ENCODE results near the gene TUSC2. TPM values are rescaled to one million over a fixed set of nuclear protein-coding genes. Genes with fewer than 3 reads are reported as not detected.

TUSC2 gene
- total RNA-seq, 2 donors from 2014 or later, result 17.7 to 18.0 TPM

- ATAC-seq, result peak; percentile 22
- peaks cover 31% of the 10 kb centered on the region for H3K4me1 Mint-ChIP-seq
Measured at GRCh38 chr3:50359760-50360110, 31.7 kb upstream of the TUSC2 start.

GRCh38 chr3:50358911-50359759 lies 31.1 kb upstream of the TUSC2 start, which contains the start of gene TMEM115:
Gene TMEM115 (minus strand): TSS chr3:50359521. CDS start chr3:50359063, 458 bp downstream.
- no peaks in the 10 kb centered on the region for H3K9me3 ChIP-seq (ENCODE audit: control insufficient read depth, low read length, poor library complexity, severe bottlenecking)
- peak; percentile 100 for ATAC-seq
- peak; percentile 86 to 89 (median 87) for DNase-seq
- Mint-ChIP-seq H3K36me3 (ENCODE audit: low read depth) (no peaks in the 10 kb centered on the region), H3K4me1 (peaks cover 32% of the 10 kb centered on the region), H3K27ac (peak within 1 kb of the TSS; percentile 97), H3K27me3 (no peaks in the 10 kb centered on the region), H3K4me3 (peak within 1 kb of the TSS; percentile 97)

More at GRCh38 chr3:50359760-50360110, 31.7 kb upstream of the TUSC2 start:
- DNase-seq, result no peak
- Mint-ChIP-seq H3K36me3 (ENCODE audit: low read depth) (no peaks in the 10 kb centered on the region), H3K27ac (peak overlapping the region; percentile 97), H3K4me3 (peak overlapping the region; percentile 97), H3K27me3 (no peaks in the 10 kb centered on the region)
- H3K9me3 ChIP-seq (ENCODE audit: control insufficient read depth, low read length, poor library complexity, severe bottlenecking), result no peaks in the 10 kb centered on the region

GRCh38 chr3:50358355-50358910 lies 30.4 kb upstream of the TUSC2 start:
- H3K4me1 Mint-ChIP-seq, result peaks cover 33% of the 10 kb centered on the region
- no peak for ATAC-seq
- H3K27me3 Mint-ChIP-seq, result no peaks in the 10 kb centered on the region

GRCh38 chr3:50357481-50357880 lies 29.5 kb upstream of the TUSC2 start:
- Mint-ChIP-seq H3K4me1 (peaks cover 33% of the 10 kb centered on the region), H3K36me3 (ENCODE audit: low read depth) (no peaks in the 10 kb centered on the region), H3K27ac (peak overlapping the region; percentile 97)

More at GRCh38 chr3:50358355-50358910, 30.4 kb upstream of the TUSC2 start:
- Mint-ChIP-seq H3K4me3 (peak overlapping the region; percentile 97), H3K27ac (peak overlapping the region; percentile 97), H3K36me3 (ENCODE audit: low read depth) (no peaks in the 10 kb centered on the region)
- H3K9me3 ChIP-seq (ENCODE audit: control insufficient read depth, low read length, poor library complexity, severe bottlenecking), result no peaks in the 10 kb centered on the region
- no peak for DNase-seq

GRCh38 chr3:50356553-50356952 lies 28.5 kb upstream of the TUSC2 start:
- Mint-ChIP-seq H3K4me1 (peaks cover 35% of the 10 kb centered on the region), H3K4me3 (peak overlapping the region; percentile 97), H3K27me3 (no peaks in the 10 kb centered on the region), H3K27ac (peak overlapping the region; percentile 68), H3K36me3 (ENCODE audit: low read depth) (no peaks in the 10 kb centered on the region)
- H3K9me3 ChIP-seq (ENCODE audit: control insufficient read depth, low read length, poor library complexity, severe bottlenecking), result no peaks in the 10 kb centered on the region
- ATAC-seq (no peak), DNase-seq (no peak)

More at GRCh38 chr3:50357481-50357880, 29.5 kb upstream of the TUSC2 start:
- H3K4me3 Mint-ChIP-seq, result peak overlapping the region; percentile 97
- H3K9me3 ChIP-seq (ENCODE audit: control insufficient read depth, low read length, poor library complexity, severe bottlenecking), result no peaks in the 10 kb centered on the region
- no peak for DNase-seq
- no peaks in the 10 kb centered on the region for H3K27me3 Mint-ChIP-seq
- no peak for ATAC-seq

GRCh38 chr3:50355829-50356552 lies 28.0 kb upstream of the TUSC2 start:
- ATAC-seq (no peak), DNase-seq (no peak)
- Mint-ChIP-seq H3K4me3 (peak overlapping the region; percentile 97), H3K27me3 (no peaks in the 10 kb centered on the region), H3K4me1 (peaks cover 39% of the 10 kb centered on the region), H3K27ac (peak overlapping the region; percentile 68), H3K36me3 (ENCODE audit: low read depth) (no peaks in the 10 kb centered on the region)
- H3K9me3 ChIP-seq (ENCODE audit: control insufficient read depth, low read length, poor library complexity, severe bottlenecking), result no peaks in the 10 kb centered on the region

GRCh38 chr3:50354850-50355249 lies 26.8 kb upstream of the TUSC2 start:
- Mint-ChIP-seq H3K27ac (no peak overlapping the region), H3K4me1 (peaks cover 48% of the 10 kb centered on the region), H3K27me3 (no peaks in the 10 kb centered on the region), H3K4me3 (no peak overlapping the region), H3K36me3 (ENCODE audit: low read depth) (peaks cover 2% of the 10 kb centered on the region)
- no peaks in the 10 kb centered on the region for H3K9me3 ChIP-seq (ENCODE audit: control insufficient read depth, low read length, poor library complexity, severe bottlenecking)
- no peak for DNase-seq
- no peak for ATAC-seq

GRCh38 chr3:50354186-50354764 lies 26.3 kb upstream of the TUSC2 start:
- H3K4me1 Mint-ChIP-seq, result peaks cover 44% of the 10 kb centered on the region

GRCh38 chr3:50353245-50354004 lies 25.4 kb upstream of the TUSC2 start:
- ATAC-seq (no peak), DNase-seq (no peak)
- peaks cover 2% of the 10 kb centered on the region for H3K36me3 Mint-ChIP-seq (ENCODE audit: low read depth)
- H3K4me3 Mint-ChIP-seq, result peak overlapping the region; percentile 21
- H3K4me1 Mint-ChIP-seq, result peaks cover 43% of the 10 kb centered on the region
- no peak overlapping the region for H3K27ac Mint-ChIP-seq
- no peaks in the 10 kb centered on the region for H3K9me3 ChIP-seq (ENCODE audit: control insufficient read depth, low read length, poor library complexity, severe bottlenecking)
- no peaks in the 10 kb centered on the region for H3K27me3 Mint-ChIP-seq

More at GRCh38 chr3:50354186-50354764, 26.3 kb upstream of the TUSC2 start:
- Mint-ChIP-seq H3K4me3 (no peak overlapping the region), H3K27ac (no peak overlapping the region), H3K27me3 (no peaks in the 10 kb centered on the region), H3K36me3 (ENCODE audit: low read depth) (peaks cover 2% of the 10 kb centered on the region)
- no peaks in the 10 kb centered on the region for H3K9me3 ChIP-seq (ENCODE audit: control insufficient read depth, low read length, poor library complexity, severe bottlenecking)
- no peak for DNase-seq
- no peak for ATAC-seq

GRCh38 chr3:50352781-50353180 lies 24.8 kb upstream of the TUSC2 start:
- Mint-ChIP-seq H3K4me3 (no peak overlapping the region), H3K4me1 (peaks cover 40% of the 10 kb centered on the region), H3K36me3 (ENCODE audit: low read depth) (peaks cover 2% of the 10 kb centered on the region), H3K27ac (no peak overlapping the region), H3K27me3 (no peaks in the 10 kb centered on the region)
- H3K9me3 ChIP-seq (ENCODE audit: control insufficient read depth, low read length, poor library complexity, severe bottlenecking), result no peaks in the 10 kb centered on the region
- DNase-seq, result no peak
- ATAC-seq, result no peak

- H3K4me3 Mint-ChIP-seq, result peak overlapping the region; percentile 95
- H3K4me1 Mint-ChIP-seq, result peaks cover 31% of the 10 kb centered on the region
- peak overlapping the region; percentile 99 for H3K27ac Mint-ChIP-seq
- no peaks in the 10 kb centered on the region for H3K27me3 Mint-ChIP-seq
- DNase-seq (no peak), ATAC-seq (no peak)
- peaks cover 2% of the 10 kb centered on the region for H3K36me3 Mint-ChIP-seq (ENCODE audit: low read depth)
- no peaks in the 10 kb centered on the region for H3K9me3 ChIP-seq (ENCODE audit: control insufficient read depth, low read length, poor library complexity, severe bottlenecking)
Measured at GRCh38 chr3:50351323-50351697, 23.3 kb upstream of the TUSC2 start.

- Mint-ChIP-seq H3K27ac (peak within 1 kb of the TSS; percentile 99), H3K27me3 (no peaks in the 10 kb centered on the region), H3K36me3 (ENCODE audit: low read depth) (peaks cover 2% of the 10 kb centered on the region), H3K4me1 (peaks cover 35% of the 10 kb centered on the region), H3K4me3 (peak within 1 kb of the TSS; percentile 95)
- DNase-seq (peak; percentile 96 to 99 (median 99)), ATAC-seq (peak; percentile 88)
- H3K9me3 ChIP-seq (ENCODE audit: control insufficient read depth, low read length, poor library complexity, severe bottlenecking), result no peaks in the 10 kb centered on the region
Measured at GRCh38 chr3:50350527-50351322, 22.7 kb upstream of the TUSC2 start, which contains the start of the genes CYB561D2 and NPRL2. Gene CYB561D2 (plus strand): TSS chr3:50350862. CDS start chr3:50351434, 572 bp downstream. Gene NPRL2 (minus strand): TSS chr3:50350775. CDS start chr3:50350652, 123 bp downstream.
